Measurements from ENCODE around the gene ST6GALNAC3.

Gene ST6GALNAC3

GRCh38 chr1:76443217-76443616, 368.7 kb downstream of the ST6GALNAC3 start (continued):
- TF ChIP-seq ZNF610 (tag by site-specific recombination; IDR thresholded peaks at IDR 0.05; ENCODE audit: borderline replicate concordance) (no peak), ZNF514 (tag by site-specific recombination; IDR thresholded peaks at IDR 0.05) (no peak), ZNF530 (tag by site-specific recombination; IDR thresholded peaks at IDR 0.05; ENCODE audit: low read depth) (no peak)
- TF ChIP-seq, protein P1, sequence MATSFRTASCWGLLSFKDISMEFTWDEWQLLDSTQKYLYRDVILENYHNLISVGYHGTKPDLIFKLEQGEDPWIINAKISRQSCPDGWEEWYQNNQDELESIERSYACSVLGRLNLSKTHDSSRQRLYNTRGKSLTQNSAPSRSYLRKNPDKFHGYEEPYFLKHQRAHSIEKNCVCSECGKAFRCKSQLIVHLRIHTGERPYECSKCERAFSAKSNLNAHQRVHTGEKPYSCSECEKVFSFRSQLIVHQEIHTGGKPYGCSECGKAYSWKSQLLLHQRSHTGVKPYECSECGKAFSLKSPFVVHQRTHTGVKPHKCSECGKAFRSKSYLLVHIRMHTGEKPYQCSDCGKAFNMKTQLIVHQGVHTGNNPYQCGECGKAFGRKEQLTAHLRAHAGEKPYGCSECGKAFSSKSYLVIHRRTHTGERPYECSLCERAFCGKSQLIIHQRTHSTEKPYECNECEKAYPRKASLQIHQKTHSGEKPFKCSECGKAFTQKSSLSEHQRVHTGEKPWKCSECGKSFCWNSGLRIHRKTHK (tag by site-specific recombination; IDR thresholded peaks at IDR 0.05): no peak

DNA sequence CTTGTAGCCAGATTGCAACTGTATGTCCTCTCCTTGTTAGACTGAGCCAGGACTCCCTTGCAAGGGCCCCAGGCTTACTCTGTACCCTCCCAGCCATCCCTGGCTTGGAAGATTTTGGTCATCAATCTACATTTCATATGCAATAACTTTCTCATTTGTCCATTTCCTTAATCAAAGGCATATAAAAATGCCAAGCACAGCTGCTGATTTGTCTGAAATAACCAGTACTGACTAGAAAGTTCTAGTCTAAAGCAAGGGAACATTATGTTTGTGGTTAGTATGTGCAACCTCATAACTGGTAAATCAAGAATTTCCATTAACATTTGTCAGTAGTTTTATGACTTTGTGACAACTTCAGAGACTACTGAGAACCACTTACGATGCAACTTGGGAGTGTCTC, 370.2 kb downstream of the ST6GALNAC3 start:
- Histone ChIP-seq H3K4me1 (ENCODE audit: control insufficient read depth, insufficient read depth, low read length) (no peaks in the 10 kb centered on the region), H3K9me3 (ENCODE audit: control insufficient read depth, insufficient read depth, low read depth, low read length) (no peaks in the 10 kb centered on the region), H3K27ac (ENCODE audit: extremely low read depth, low read depth, low read length) (no peak overlapping the region), H3K36me3 (ENCODE audit: control insufficient read depth in 2 of 2, insufficient read depth in 1 of 2, low read length in 2 of 2) (no peaks in the 10 kb centered on the region), H3K4me3 (ENCODE audit: low read depth, low read length) (no peak overlapping the region)
- POLR2A ChIA-PET: no interaction called here
- TF ChIP-seq MYNN (tag by site-specific recombination; IDR thresholded peaks at IDR 0.05; ENCODE audit: borderline replicate concordance) (no peak), ZNF707 (tag by site-specific recombination; IDR thresholded peaks at IDR 0.05) (no peak), ZNF148 (tag by site-specific recombination; IDR thresholded peaks at IDR 0.05; ENCODE audit: borderline replicate concordance) (no peak), REPIN1 (tag by site-specific recombination; IDR thresholded peaks at IDR 0.05; ENCODE audit: low read depth) (no peak), ZNF488 (tag by site-specific recombination; IDR thresholded peaks at IDR 0.05) (no peak), SP2 (tag by site-specific recombination; IDR thresholded peaks at IDR 0.05) (no peak), ZNF292 (tag by site-specific recombination; IDR thresholded peaks at IDR 0.05; ENCODE audit: borderline replicate concordance, low read depth) (no peak), ZNF362 (tag by site-specific recombination; IDR thresholded peaks at IDR 0.05) (no peak)
- CTCF ChIA-PET: no interaction called here

DNA sequence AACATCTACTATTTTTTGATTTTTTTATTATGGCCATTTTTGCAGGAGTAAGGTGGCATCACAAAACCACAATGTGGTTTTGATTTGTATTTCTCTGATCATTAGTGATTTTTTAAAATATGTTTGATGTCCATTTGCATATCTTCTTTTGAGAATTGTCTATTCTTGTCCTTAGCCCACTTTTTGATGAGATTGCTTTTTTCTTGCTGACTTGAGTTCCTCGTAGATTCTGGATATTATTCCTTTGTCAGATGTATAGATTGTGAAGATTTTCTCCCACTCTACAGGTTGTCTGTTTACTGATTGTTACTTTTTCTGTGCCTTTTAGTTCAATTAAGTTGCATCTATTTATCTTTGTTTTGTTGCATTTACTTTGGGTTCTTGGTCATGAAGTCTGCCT, 375.7 kb downstream of the ST6GALNAC3 start:
- Histone ChIP-seq H3K9me3 (ENCODE audit: control insufficient read depth, insufficient read depth, low read depth, low read length) (no peaks in the 10 kb centered on the region), H3K36me3 (ENCODE audit: control insufficient read depth in 2 of 2, insufficient read depth in 1 of 2, low read length in 2 of 2) (no peaks in the 10 kb centered on the region), H3K4me3 (ENCODE audit: low read depth, low read length) (no peak overlapping the region), H3K4me1 (ENCODE audit: control insufficient read depth, insufficient read depth, low read length) (no peaks in the 10 kb centered on the region), H3K27ac (ENCODE audit: extremely low read depth, low read depth, low read length) (no peak overlapping the region)
- ChIA-PET CTCF (no interaction called here), POLR2A (no interaction called here)
- TF ChIP-seq WT1 (tag by site-specific recombination; IDR thresholded peaks at IDR 0.05): no peak
- TF ChIP-seq ZNF10 (tag by site-specific recombination; IDR thresholded peaks at IDR 0.05): no peak
- no peak for TF ChIP-seq SETDB1 (IDR thresholded peaks at IDR 0.05; ENCODE audit: insufficient read length, low read length)

- CTCF ChIA-PET: no interaction called here
- TF ChIP-seq ZNF600 (tag by site-specific recombination; IDR thresholded peaks at IDR 0.05) (no peak), ZNF23 (tag by site-specific recombination; IDR thresholded peaks at IDR 0.05; ENCODE audit: borderline replicate concordance) (no peak), ZNF169 (tag by site-specific recombination; IDR thresholded peaks at IDR 0.05) (no peak), ZNF394 (tag by site-specific recombination; IDR thresholded peaks at IDR 0.05; ENCODE audit: borderline replicate concordance) (no peak)
- Histone ChIP-seq H3K36me3 (ENCODE audit: control insufficient read depth in 2 of 2, insufficient read depth in 1 of 2, low read length in 2 of 2) (no peaks in the 10 kb centered on the region), H3K9me3 (ENCODE audit: control insufficient read depth, insufficient read depth, low read depth, low read length) (no peaks in the 10 kb centered on the region), H3K27ac (ENCODE audit: extremely low read depth, low read depth, low read length) (no peak overlapping the region), H3K4me1 (ENCODE audit: control insufficient read depth, insufficient read depth, low read length) (no peaks in the 10 kb centered on the region), H3K4me3 (ENCODE audit: low read depth, low read length) (no peak overlapping the region)
- POLR2A ChIA-PET: interaction anchor here (0.5 kb wide), 1 partner anchor 85 kb away, joined by 3 read pairs; no protein-coding TSS in a partner anchor
These were observed 388.7 kb downstream of the ST6GALNAC3 start for GRCh38 chr1:76463278-76463677.

Measured in HEK293 (cell line).